ENCODE results near the gene DENND5B. TPM values are rescaled to one million over a fixed set of nuclear protein-coding genes. Genes with fewer than 3 reads are reported as not detected.
A peak's percentile ranks its signal among the peaks of the same experiment; 100 is the strongest.
"Not testable (repeated sequence)": the region's sequence is repeated elsewhere in the genome, so short reads cannot be mapped to it uniquely, and the experiment has no call there.

DENND5B gene
- total RNA-seq (2014; rRNA removed; shearing (Covaris generic)): 11.7 and 15.6 TPM in 2 replicates
- polyA plus RNA-seq (2015; cell fraction: cytosol; rRNA removed): 15.4 and 20.4 TPM in 2 replicates
- polyA plus RNA-seq (2015; cell fraction: nucleus; rRNA removed): 12.3 and 14.7 TPM in 2 replicates

DNA sequence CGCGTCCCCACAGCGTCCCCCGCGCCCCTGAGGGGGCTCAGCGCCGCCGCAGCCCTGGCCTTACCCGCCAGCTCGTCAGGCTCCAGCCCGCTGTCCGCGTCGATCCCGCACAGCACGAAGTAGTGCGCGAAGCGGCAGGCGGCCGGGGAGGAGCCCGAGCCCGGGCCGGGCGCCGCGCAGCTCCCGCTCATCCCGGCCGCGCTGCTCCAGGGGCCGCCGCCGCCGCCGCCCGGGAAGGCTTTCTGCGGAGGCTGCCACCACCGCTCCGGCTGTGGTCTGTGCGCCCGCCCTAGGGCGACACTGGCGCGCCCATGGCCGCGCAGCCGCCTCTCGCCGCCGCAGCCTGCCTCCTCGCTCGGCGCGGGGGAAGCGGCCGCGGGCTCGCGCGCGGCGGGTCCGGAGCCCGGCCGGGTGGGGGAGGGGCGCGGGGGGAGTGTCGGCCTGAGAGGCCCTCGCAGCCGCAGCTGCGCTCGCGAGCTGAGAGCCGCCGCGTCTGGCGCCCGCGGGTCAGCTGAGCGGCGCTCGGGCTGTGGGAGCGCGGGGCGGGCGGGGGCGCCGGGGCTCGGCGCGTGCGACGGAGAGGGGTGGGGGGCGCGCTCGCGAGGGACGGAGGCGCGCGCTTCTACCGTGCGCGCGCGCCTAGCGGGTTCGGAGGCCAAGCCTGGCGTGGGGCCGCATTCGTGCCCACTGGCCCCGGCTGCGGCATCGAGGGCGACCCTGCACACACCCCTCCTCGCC, at the start of gene DENND5B:
DENND5B (minus strand) TSS at position 495 of the 738 bp plus-strand sequence; CDS start at position 191, 304 bp downstream.
- DNase-seq (ENCODE audit: low read depth): peak; percentile 19

DNA sequence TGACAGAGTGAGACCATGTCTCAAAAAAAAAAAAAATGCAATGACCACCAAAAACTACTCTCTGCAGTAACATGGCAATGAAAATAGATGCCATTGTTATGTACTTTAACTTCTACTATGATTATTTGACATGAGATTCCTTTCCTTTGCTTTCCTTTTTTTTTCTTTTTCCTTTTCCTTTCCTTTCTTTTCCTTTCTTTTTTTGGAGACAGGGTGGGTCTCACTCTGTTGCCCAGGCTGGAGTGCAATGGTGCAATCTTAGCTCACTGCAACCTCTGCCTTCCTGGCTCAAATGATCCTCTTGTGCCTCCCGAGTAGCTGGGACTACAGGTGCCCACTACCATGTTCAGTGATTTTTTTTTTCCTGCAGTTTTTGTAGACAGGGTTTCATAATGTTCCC, 43.7 kb upstream of the DENND5B start:
- DNase-seq (ENCODE audit: low read depth): no peak

DNA sequence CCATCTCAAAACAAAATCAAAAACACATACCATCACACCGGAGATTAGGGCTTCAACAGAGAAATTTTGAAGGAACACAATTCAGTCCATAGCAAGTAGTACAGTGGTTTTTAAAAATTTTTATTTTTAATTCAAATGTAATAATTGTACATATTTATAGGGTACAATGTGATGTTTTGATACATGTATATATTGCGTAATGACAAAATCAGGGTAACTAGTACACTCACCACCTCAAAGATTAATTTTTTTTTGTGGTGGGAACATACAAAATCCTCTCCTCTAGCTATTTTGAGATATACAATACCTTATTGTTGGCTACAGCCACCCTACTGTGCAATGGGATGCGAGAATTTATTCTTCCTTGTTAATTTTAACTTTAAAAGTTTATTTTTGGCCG, 42.5 kb upstream of the DENND5B start:
- no peak for DNase-seq (ENCODE audit: low read depth)

DNA sequence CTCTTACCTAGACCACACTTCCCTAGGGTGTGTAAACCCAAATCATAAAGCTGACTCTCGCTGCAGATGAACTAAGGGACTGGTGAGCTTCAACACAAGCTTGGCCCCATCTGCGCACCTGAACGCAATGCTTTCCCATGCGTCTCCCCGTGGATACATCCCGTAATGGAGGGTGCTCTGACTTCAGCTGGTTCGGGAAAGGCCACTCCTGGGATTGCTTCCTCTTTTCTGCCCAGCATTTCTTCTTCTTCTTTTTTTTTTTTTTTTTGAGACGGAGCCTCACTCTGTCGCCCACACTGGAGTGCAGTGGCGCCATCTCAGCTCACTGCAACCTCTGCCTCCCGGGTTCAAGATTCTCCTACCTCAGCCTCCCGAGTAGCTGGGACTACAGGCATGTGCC, 40.9 kb upstream of the DENND5B start:
- DNase-seq (ENCODE audit: low read depth): no peak

DNA sequence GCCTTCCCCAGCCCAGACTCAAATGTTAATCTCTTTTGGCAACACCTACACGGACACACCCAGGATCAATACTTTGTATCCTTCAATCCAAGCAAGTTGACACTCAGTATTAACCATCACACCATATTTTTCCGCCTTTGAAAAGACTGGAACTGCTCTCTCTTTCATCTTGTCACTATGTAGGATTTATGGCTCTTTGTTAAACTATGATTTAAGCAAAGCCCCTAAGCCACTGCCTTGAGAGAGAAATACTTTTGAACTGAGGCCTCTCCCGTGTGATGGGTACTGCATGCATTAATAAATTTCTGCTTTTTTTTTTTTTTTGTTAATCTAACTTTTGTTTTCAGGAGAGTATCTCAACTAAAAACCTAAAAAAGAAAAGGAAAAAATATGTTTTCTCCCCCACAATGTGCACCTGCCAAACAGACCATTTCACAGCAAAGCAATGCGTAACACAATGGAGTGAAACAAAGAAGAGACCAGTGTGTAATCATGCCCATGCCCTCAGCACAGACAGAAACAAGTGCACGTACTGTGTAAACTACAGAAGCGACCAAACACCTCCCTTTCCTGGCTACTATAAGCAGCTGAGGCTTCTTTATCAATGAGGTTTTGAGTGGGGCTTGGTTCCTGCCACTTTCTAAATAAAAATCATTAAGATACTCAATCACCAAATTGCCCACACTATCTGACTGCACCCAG, 40.2 kb upstream of the DENND5B start:
- no peak for DNase-seq (ENCODE audit: low read depth)

DNA sequence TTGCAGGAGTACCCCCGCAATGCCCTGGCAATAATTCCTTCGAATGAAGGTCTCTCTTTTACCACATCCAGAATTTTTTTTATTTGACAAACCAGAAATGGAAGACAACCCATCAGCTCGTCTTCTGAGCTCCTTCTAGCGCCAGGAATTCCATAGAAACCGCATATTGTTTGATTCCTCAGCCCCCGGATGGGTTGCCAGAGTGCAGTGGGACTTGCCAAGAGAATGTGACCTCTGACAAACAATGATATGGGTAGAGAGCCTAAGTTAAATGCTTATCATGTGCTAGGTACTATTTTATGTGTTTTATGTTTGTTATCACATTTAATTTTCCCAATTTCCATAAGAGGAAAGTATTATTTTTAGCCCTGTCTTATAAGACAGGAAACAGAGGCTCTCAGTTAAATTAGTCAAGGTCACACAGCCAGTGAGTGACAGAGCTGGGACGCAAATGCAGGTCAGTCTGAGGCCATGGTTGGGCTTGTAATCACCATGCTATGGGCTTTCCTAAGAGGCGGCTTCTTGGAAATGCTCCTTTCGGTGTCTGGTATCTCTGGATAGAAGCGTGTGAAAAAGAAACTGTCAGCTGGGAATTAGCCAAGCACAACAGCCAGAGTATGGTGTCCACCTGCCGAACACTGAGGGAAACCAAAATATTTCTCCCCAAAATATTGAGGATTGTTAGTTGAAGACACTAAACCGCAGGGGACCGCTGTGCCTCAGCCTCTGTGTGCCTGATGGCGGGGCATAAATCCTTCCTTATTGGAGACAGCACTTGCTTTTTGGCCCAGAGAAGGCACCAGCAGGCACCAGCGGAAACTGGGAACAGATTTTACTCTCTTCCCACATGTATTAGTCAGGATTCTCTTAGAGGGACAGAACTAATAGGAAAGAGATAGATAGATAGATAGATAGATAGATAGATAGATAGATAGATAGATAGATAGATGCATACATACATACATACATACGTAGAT, 39.1 kb upstream of the DENND5B start:
- no peak for DNase-seq (ENCODE audit: low read depth)

DNA sequence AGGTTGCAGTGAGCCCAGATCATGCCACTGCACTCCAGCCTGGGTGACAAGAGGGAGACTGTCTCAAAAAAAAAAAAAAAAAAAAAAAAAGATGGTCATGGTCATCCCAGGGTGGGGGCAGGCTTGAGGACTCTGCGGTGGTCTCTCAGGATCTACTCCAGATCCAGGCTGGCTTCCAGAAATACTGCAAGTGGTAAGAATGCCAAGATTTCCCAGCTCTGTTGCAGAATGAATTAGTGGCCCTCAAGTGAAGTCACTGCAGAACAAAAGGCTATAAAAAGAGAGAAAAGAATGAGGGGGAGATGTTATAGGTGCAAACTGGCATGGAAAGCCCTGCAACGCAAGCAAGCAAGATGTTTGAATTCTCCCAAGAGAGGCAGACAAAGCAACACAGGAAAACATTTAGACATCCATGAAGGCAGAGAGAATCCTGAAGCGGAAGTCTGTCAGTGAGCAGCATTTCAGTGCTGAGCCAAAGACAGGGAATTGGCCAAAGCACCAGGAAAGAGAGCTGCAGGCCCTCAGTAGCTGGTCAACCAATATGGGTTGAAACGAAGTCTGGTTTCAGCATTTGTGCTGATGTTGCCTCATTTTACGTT, 36.6 kb upstream of the DENND5B start:
- no peak for DNase-seq (ENCODE audit: low read depth)

DNA sequence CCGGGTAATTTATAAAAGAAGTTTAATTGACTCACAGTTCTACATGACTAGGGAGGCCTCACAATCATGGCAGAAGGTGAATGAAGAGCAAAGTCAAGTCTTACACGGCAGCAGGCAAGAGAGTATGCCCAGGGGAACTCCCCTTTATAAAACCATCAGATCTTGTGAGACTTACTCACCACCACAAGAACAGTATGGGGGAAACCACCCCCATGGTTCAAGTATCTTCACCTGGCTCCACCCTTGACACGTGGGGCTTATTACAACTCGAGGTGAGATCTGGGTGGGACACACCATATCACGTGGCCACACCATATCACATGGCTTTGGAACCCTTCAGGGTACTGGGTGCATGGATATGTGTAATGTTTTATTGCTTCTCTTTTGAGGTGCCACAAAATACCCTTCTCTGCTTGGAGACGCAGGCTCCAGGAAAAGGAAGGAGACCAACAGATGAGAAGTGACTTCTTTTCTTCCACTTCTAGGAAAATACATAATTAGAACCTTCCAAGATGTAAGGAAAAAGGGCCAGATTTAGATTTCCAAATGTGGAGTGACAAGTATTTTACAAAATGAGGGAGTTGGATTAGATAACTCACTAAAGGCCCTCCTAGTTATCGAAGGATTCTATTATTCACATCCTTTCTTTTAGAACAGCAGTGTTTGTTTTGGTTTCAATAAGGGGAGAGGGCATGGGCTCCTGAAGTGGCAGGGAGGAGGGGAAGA, 35.5 kb upstream of the DENND5B start:
- peak; percentile 21 for DNase-seq (ENCODE audit: low read depth)

DNA sequence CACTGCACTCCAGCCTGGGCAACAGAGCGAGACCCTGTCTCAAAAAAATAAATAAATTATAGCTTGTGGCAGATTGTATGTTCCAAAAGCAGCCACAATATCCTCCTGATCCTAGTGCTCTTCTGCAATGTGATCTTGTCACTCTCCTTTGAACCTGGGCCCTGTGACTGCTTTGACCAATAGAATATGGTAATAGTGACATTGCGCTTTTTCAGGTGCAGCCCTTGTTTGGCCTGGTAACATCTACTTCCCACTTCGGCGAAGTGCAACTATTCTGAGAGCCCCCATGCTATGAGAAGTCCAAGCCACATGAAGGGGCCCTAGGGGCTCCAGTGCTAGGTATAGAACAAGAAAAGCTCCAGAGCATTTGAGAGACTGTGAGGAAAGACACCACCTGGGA, 31.1 kb upstream of the DENND5B start:
- DNase-seq (ENCODE audit: low read depth): no peak

DNA sequence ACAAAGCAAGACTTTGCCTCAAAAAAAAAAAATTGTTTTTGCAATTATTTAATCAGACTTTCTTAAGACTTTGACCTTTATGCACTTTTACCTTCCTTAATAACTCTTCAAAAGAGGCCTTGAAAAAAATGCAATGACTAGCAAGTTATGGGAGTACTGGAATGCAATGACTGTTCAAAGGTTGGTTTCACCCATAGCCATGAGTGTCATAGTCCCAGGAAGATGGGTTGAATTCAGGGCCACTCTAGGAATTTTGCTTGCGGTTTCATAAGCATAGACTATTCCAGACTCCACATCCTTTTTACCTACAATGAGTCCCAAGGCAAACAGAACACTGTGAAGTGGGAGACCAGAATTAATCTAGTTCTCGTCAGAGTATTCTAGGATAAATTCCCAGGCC, 29.4 kb upstream of the DENND5B start:
- peak; percentile 48 for DNase-seq (ENCODE audit: low read depth)

DNA sequence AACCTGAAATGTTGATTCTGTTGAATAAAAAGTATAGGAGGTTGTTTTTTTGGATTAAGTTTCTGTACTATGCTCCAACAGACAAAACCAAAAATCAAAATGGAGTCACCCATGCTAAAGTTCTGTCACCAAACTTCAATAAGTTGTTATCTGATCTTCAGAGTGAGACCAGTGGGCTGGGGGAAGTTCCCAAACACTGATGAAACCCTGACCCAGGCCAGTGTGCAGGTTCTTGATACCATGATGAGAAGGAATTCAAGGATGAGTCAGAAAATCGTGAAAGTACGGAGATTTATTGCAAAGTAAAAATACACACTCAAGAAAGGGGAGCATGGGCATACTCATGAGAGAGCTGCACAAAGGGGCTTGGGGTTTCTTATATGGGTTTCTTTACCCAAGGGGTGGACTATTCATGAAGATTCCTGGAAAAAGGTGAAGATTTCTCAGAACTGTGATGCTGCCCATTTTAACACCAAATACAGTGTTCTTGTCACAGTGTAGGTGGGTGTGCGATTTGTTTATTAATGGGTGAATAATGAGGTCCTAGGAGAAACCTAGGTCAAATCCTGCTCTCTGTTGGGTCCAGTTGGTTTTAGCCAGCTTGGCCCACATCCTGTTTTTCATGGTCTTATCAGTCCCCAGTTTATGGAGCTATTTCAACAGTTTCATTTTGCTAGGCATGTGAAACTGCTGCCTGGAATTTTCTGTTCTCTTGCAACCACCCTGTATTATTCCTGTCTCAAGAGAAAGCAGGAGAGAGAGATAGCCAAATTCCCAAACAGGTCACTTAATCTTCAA, 27.5 kb upstream of the DENND5B start:
- peak; percentile 23 for DNase-seq (ENCODE audit: low read depth)

DNA sequence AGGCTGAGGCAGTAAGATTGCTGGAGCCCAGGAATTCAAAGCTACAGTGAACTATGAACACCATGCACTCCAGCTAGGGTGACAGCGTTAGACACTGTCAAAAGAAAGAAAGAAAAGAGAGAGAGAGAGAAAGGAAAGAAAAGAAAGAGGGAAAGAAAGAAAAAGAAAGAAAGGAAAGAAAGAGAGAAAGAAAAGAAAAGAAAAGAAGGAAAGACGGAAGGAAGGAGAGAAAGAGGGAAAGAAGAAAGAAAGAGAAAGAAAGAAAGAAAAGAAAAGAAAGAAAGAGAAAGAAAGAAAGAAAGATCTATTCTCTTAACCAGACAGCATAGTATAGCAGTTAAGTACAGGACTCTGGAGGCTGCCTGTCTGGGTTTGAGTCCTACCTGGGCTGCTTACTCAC, 21.9 kb upstream of the DENND5B start:
- DNase-seq (ENCODE audit: low read depth): no peak

DNA sequence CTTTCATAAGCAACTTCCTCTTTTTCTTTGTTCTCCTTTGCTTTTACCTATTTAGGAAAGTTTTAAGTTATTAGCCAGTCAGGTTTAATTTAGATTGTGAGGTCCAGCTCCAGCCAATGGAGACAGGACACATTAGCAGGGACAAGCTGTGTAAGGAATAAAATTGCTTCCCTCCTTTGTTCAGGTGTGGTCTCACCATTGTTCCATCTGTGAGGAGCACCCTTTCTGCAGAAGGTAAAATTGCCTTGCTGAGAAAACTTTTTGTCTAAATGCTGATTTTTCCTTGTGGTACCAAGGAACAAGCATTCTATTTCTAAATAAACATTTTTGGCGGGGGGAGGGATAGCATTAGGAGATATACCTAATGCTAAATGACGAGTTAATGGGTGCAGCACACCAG, 17.4 kb upstream of the DENND5B start:
- not testable (repeated sequence) for DNase-seq (ENCODE audit: low read depth)

DNA sequence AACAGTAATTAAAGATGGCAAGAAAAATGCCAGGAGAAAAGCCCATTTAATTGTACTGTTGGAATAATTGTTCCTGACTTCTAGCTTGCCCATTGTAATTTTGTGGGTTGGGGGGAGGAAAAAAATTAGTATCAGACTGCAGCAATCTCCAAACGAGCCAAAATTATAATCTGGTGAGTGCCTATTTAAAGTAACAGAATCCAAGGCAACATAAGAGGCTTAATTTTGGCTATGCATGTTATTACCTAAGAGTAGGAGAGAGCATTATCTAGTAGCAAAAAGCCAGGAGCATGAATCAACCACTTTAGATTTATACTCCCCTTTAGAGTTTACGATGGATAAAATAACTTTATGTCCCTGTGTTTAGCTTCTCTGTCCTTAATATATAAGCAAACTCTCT, 14.6 kb upstream of the DENND5B start:
- DNase-seq (ENCODE audit: low read depth): no peak

DNA sequence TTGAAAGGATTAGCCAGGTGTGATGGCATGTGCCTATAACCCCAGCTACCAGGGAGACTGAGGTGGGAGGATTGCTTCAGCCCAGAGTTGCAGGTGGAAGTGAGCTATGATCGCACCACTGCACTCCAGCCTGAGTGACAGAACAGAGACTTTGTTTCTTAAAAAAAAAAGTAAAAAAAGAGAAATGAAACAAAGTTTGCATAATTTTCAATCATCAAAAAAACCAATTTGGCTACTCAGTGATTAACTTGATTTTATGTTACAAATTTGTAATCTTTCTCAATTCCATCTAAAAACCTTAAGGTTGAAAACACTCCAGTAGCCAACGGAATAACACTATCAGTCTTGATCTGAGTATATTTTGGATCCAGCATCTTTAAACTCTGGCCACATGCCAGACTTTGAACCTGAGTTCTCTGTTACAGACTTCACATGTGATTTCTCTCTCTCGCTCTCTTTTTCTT, 12.6 kb upstream of the DENND5B start:
- no peak for DNase-seq (ENCODE audit: low read depth)

DNA sequence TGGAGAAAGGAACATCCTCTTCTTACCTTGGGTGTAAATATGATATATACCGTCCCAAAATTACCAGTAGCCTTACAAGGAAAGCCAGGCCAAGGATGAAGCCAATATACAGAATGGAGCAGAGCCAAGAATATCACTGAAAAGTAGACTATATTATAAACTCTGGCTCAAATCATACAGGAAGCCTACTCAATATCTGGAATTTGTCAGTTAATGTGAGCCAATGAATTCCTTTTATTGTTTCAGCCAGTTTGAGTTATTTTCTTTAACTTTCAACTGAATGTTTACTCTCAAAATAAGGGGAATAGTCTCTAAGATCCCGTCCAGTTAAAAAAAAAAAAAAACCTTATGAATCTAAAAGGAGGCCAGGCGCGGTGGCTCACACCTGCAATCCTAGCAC, 9.8 kb upstream of the DENND5B start:
- DNase-seq (ENCODE audit: low read depth): no peak

DNA sequence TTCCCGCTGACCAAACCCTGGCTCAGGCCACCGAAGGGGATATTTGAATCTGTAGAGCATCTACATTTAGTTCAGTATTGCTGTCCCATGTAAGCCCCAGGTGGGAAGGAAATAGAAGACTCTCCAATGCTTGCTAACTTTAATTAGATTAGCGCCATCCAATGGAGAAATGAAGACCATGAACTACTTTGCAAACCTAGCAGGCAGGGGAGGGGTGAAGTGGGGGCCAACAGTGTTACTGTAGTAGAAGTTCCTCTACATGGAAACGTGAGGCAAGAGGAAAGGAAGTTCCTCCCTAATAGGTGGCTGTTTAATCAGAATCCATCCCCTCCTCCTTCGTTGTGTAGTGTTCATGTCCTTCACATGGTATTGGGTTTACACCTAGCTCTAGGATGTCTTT, 9.3 kb upstream of the DENND5B start:
- DNase-seq (ENCODE audit: low read depth): no peak

DNA sequence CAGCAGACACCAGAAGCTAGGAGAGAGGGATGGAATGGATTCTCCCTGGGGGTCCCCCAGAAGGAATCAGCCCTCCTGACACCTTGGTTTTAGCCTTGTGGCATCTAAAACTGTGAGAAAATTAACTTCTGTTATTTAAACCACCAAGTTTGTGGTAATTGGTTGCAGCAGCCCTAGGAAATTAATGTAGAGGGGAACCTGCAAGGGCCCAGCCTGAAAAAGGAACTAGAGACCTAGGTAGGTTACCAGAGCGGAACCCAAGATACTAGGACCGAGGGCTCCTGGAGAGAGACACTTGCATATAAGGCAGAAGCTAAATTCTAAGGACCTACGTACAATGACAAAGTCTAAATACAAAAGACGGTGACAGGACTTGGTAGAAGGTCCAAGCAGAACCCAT, 8.1 kb upstream of the DENND5B start:
- DNase-seq (ENCODE audit: low read depth): no peak

DNA sequence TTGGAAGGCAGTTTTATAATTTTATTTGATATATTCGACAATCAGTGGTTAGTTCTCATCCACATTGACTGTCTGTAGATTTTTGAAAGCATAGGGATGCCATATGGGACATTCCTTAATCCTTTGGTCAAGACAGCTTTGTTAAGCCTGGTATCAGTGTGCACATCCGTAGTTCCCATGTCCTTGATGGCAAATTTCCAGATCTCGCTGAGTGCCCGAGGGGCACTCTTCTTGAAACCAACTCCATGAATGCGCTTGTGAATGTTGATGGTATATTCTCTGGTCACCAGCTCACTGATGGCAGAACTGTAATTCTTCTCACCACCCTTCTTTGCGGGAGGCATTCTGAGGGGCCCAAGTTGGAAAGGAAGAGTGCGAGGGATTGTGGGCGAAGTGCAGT, 6.1 kb upstream of the DENND5B start:
- DNase-seq (ENCODE audit: low read depth): no peak

DNA sequence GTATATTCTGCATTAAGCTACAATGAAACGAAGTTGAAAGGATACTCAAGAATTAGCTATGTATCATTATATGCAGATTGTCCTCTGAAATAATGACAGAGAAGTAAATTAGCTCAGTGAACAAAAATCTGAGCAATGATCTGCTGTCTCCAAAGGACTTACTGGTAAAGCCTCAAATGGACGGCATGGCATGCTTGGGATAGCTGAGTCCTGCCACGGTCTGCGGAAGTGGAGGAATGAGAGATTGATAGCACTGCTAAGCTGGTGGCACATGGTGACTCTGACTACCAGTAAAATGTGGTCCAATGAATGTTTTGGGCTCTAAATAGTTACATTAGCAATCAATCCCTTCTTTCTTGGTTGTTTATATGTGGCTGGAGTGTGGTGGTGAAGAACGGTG, 3.7 kb upstream of the DENND5B start:
- no peak for DNase-seq (ENCODE audit: low read depth)
